ENCODE measurements around the gene KRI1.

The KRI1 gene

DNA sequence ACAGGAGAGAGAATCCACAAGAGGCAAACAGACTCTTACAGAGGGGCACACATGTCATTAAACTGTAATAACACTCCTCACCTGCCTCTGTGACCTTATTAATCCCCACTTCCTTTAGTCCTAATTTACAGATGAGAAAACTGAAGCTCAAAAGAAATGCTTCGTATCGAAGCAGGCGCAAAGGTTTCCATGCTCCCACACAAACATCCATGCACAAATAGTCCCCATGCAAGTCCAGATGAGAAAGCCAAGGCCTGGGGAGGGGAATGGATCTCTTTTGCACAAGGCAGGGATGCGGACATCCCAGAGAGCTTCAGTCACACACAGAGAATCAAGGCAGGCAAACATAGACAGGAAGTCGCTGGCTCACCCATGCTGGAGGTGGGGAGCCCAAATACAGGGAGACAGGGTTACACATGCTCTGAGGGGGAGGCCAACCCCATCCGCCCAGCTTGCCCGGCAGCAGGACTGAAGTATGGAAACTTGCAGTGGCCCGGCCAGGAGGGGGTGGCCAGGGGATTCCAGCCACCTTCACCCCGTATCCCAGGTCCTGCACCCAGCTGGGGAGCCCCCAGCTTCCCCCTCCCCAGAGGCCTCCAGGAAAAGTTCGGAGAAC, 49.0 kb downstream of the KRI1 start:
- no peak for DNase-seq

DNA sequence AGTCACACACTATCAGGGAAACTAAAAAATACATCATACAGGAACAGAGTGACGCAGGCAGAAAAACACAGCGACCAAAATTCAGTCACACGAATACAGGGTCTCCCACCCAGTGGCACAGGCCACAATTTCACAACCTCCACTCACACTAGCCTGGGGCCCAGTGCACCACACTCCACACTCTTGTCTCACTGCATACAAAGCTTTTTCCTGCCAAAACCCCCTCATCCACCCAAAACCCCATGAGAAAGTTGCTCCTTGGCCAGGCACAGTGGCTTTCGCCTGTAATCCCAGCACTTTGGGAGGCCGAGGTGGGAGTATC, 49.8 kb downstream of the KRI1 start:
- no peak for DNase-seq

DNA sequence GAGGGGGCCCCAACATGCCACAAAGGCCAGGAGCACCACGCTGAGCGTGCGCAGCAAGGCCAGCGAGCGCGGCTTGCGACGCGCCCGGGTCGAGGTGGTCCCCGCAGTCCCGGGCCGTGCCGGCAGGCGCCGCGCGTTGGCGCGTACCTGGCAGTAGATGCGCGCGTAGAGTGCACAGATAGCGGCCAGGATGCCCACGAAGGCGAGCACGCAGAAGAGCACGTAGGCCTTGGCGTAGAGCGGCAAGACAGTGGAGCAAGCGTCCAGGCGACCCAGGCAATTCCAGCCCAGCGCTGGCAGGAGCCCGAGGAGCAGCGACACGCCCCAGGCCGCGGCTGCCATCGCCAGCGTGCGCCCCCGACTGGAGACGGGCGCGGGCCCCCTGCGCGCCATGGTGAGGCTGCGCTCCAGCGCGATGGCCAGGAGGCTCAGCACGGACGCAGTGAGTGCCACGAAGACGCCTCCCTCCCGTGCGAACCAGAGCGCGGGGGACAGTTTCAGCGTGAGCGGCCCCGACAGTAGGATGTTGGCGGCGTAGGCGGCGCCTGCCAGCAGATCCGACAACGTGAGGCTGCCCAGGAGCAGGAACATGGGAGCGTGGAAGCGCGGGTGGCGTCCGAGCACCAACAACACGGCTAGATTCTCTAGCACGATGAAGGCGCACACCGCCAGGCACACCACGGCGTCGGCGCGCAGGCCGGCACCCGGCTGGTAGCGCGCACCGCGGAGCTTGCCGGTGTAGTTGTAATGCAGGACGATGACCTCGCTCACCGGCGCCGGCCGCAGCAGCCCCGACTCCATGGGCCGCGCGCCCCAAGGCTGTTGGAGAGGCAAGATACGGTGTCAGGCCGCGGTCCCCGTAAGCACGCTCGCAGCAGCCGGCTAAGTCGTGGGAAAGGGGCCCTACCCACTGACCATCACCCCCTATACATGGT, 51.3 kb downstream of the KRI1 start:
- no peak for DNase-seq

DNA sequence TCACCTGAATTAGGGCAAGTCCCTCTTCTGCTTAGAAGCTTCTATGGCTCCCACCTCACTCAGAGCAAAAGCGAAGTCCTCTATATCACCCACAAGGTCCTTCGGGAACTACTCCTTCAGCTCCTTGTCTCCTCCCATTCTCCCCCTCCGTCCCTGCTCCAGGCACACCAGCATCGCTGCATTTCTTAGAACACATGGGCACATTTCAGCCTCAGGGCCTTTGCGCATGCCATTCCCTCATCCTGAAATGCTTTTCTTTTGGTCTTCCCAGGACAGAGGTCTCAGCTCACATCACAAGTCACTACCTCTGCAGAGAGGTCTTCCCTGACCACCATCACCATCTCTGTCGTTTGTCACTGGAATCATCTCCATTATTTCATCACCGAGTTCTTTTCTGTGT, 52.6 kb downstream of the KRI1 start:
- DNase-seq: no peak

DNA sequence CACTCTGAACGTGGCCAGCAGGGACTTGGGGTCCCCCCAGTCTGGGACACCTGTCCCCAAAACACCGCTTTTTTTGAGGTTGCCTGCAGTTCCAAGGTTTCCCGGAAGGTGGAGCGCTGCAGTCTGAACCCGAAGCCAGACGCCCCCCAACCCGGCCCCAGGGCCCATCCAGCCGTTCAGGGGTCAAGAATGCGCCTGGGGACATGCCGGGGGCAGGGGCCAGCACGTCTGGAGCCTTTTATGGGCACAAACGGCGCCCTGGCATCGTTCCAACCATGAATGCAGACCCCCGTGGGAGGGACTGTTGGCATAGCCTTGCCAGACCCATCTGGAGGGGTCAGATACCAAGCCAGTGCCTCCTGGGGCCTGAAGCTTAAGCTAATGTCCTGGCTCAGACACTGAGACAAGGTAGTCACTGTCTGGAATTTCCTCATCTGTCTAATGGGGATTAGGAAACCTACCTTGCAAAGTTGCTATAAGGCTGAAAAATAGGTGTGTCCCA, 55.5 kb downstream of the KRI1 start:
- no peak for DNase-seq

DNA sequence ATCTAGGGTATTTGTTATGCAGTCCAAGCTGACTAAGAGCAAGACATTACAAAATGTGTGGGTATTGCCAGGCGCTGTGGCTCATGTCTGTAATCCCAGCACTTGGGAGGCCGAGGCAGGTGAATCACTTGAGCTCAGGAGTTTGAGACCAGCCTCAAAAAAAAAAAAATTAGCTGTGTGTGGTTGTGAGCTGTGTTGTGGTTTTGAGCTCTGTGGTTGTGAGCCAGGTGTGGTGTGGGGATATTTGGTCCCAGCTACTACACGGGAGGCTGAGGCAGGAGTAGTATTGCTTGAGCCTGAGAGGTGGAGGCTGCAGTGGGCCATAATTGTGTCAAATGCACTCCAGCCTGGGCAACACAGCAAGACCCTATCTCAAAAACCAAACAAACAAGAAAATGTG, 57.1 kb downstream of the KRI1 start:
- DNase-seq: no peak

DNA sequence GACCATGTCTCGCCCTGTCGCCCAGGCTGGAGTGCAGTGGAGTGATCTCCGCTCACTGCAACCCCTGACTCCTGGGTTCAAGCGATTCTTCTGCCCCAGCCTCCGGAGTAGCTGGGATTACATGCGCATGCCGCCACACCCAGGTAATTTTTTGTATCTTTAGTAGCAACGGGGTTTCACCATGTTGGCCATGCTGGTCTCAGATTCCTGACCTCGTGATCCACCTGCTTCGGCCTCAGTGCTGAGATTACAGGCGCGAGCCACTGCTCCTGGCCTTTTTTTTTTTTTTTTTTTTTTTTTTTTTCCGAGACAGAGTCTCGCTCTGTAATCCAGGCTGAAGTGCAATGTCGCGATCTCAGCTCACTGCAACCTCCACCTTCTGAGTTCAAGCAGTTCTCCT, 57.8 kb downstream of the KRI1 start:
- DNase-seq: no peak

DNA sequence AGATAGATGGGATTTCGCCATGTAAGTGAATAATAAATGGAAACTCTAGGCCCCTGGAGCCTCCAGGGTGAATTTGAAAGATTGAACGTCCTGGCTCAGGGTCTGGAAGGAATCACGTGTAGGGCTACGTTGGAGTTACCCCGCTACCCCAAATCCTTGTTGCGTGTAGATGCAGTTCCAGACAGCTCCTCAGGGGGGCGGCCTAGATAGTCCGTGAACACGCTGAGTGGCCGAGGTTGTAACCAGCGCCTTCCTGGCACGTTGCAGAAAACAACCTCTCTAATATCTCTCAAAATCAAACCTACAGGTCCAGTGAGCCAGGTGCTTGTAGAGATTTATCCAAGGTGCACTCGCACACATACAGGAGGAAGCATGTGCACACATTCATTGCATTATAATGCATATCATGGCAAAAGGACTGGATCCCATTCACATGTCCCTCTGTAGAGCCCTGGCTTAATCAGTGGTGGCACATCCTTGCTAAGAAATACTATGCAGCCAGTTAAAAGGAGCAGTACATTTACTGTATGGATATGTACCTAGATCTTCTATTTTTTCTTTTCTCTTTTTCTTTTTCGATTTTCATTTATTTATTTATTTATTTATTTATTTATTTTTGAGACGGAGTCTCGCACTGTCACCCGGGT, 60.1 kb downstream of the KRI1 start:
- peak; percentile 16 for DNase-seq
